ENCODE measurements around the gene TMEM151B.
A peak's percentile ranks its signal among the peaks of the same experiment; 100 is the strongest.

TMEM151B gene

DNA sequence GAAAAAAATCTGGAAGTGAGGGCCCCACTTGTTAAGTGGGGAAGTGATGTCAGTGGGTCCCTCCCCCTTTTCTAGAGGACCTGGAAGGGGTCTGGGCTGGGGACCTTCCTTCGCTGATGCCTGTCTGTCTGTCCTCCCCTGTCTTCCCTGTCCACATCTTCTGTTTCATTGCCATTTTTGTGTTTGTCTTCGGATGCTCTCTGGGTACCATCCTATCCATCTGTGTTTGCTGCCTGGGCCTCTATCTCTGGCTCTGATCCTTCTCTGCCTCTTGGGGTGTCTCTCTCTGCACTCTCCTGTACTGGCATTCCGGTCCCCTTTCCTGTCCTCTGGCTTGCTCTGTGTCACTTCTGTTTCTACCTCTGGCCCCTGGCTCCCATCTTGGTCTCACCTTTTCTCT is 2.3 kb downstream of the TMEM151B start:
- Mint-ChIP-seq H3K27me3 (peaks cover 68% of the 10 kb centered on the region), H3K36me3 (ENCODE audit: low read depth) (no peaks in the 10 kb centered on the region), H3K9me3 (no peaks in the 10 kb centered on the region), H3K27ac (no peak overlapping the region), H3K4me3 (no peak overlapping the region), H3K4me1 (ENCODE audit: low read depth) (peaks cover 19% of the 10 kb centered on the region)

DNA sequence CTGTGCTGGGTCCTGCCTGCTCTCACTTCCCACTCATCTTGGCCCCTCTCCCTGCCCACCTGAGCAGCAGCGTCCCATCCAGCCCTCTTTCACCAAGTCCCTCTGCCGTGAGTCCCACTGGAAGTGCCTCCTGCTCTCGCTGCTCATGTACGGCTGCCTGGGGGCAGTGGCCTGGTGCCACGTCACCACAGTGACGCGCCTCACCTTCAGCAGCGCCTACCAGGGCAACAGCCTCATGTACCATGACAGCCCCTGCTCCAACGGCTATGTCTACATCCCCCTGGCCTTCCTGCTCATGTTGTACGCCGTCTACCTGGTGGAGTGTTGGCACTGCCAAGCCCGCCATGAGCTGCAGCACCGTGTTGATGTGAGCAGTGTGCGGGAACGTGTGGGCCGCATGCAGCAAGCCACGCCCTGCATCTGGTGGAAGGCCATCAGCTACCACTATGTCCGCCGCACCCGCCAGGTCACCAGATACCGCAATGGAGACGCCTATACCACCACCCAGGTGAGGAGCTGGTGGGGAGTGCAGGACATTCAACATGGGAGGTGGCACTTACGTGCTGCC is 2.8 kb downstream of the TMEM151B start:
- Mint-ChIP-seq H3K27ac (no peak overlapping the region), H3K9me3 (no peaks in the 10 kb centered on the region), H3K4me1 (ENCODE audit: low read depth) (peaks cover 19% of the 10 kb centered on the region), H3K36me3 (ENCODE audit: low read depth) (no peaks in the 10 kb centered on the region), H3K4me3 (no peak overlapping the region), H3K27me3 (peaks cover 68% of the 10 kb centered on the region)

DNA sequence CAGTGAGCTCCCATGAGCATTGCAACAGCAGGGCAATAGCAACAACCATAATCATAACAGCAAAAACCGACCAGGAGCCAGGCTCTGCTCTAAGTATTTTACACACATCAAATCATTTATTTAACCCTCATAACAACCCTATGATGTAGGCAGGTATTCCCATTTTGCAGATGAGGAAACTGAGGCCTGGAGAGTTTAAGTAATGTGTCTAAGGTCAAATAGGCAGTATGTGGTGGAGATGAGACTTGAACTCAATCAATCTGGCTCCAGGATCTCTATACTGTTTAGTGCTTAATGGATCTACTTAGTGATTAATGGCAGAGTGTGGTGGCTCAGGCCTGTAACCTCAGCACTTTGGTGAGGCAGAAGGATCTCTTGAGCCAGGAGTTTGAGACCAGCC is 3.4 kb downstream of the TMEM151B start:
- no peak overlapping the region for H3K27ac Mint-ChIP-seq
- H3K9me3 Mint-ChIP-seq = no peaks in the 10 kb centered on the region
- peaks cover 67% of the 10 kb centered on the region for H3K27me3 Mint-ChIP-seq
- no peaks in the 10 kb centered on the region for H3K36me3 Mint-ChIP-seq (ENCODE audit: low read depth)
- peaks cover 19% of the 10 kb centered on the region for H3K4me1 Mint-ChIP-seq (ENCODE audit: low read depth)
- no peak overlapping the region for H3K4me3 Mint-ChIP-seq

DNA sequence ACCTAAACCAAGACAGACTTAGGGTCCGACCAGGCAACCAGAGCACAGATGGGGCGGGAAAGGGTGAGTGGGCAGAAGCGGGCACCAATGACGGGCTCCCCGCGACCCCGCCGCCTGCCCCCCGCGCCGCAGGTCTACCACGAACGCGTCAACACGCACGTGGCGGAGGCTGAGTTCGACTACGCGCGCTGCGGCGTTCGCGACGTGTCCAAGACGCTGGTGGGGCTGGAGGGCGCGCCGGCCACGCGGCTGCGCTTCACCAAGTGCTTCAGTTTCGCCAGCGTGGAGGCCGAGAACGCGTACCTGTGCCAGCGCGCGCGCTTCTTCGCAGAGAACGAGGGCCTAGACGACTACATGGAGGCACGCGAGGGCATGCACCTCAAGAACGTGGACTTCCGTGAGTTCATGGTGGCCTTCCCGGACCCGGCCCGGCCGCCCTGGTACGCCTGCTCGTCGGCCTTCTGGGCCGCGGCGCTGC is 5.1 kb downstream of the TMEM151B start:
- Mint-ChIP-seq H3K27ac (no peak overlapping the region), H3K36me3 (ENCODE audit: low read depth) (no peaks in the 10 kb centered on the region), H3K4me3 (no peak overlapping the region), H3K9me3 (no peaks in the 10 kb centered on the region), H3K27me3 (peaks cover 59% of the 10 kb centered on the region), H3K4me1 (ENCODE audit: low read depth) (peaks cover 8% of the 10 kb centered on the region)

DNA sequence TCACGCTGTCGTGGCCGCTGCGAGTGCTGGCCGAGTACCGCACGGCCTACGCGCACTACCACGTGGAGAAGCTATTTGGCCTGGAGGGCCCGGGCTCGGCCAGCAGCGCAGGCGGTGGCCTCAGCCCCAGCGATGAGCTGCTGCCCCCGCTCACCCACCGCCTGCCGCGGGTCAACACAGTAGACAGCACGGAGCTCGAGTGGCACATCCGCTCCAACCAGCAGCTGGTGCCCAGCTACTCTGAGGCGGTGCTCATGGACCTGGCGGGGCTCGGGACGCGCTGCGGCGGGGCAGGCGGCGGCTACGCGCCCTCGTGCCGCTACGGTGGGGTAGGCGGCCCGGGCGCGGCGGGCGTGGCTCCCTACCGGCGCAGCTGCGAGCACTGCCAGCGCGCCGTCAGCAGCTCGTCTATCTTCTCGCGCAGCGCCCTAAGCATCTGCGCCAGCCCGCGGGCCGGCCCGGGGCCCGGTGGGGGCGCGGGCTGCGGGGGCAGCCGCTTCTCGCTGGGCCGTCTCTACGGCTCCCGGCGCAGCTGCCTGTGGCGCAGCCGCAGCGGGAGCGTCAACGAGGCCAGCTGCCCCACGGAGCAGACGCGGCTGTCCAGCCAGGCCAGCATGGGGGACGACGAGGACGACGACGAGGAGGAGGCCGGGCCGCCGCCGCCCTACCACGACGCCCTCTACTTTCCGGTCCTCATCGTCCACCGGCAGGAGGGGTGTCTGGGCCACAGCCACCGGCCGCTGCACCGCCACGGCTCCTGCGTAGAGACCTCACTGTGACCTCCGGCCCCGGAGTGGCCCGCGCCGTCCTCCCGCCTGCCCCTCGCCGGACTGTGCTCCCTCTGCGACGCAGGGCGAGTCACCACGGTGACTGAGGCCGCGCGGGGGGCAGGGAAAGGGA is 5.7 kb downstream of the TMEM151B start:
- H3K9me3 Mint-ChIP-seq = no peaks in the 10 kb centered on the region
- no peak overlapping the region for H3K4me3 Mint-ChIP-seq
- peaks cover 8% of the 10 kb centered on the region for H3K4me1 Mint-ChIP-seq (ENCODE audit: low read depth)
- H3K36me3 Mint-ChIP-seq (ENCODE audit: low read depth) = no peaks in the 10 kb centered on the region
- no peak overlapping the region for H3K27ac Mint-ChIP-seq
- peaks cover 59% of the 10 kb centered on the region for H3K27me3 Mint-ChIP-seq

DNA sequence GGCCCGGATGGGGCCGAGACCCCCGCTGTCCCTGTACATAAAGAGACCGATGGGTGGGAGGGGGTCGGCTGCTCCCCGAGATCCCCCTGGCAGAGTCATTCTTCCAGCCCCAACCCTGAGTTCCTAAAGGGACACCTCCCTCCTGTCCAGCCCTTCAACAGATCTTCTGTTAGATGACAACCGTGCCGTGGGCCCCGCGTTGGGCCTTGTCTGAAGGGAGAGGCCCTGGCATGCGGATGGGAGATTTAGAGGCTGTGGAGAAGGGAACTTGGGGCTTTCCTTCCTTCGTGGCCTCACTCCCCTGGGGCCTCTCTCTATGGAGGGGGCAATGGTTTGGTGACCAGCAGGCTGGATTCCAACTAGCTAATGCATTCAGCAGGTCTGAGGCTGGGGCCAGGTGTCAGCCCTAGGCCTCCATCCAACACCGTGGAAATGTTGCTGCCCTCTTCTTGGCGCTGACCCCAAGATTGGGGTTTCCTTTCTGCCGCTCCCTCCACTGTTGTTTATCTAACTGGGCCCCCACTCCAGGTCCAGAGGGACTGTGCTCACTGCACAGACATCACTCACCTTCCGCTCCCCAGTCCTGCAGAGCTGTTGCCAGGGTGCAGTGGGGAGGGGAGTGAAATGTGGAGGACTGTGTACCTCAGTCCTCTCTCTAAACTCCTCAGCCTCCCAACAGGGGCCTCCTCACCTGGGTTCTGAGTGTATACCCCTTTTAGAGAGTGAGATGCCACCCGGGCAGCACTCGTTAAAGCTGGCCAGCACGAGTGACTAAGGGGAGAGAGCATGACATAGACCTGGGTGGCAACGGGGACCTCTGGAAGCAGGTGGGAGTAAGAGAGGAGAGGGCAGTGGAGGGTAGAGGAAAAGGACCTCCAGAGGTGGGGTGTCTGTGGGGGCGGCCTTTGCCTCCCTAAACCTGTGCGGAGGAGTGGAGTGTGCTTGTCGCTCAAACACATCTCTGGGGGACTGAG is 6.7 kb downstream of the TMEM151B start:
- Mint-ChIP-seq H3K4me1 (ENCODE audit: low read depth) (peaks cover 4% of the 10 kb centered on the region), H3K27ac (peak overlapping the region; percentile 23), H3K36me3 (ENCODE audit: low read depth) (no peaks in the 10 kb centered on the region), H3K27me3 (peaks cover 50% of the 10 kb centered on the region), H3K9me3 (no peaks in the 10 kb centered on the region), H3K4me3 (no peak overlapping the region)

DNA sequence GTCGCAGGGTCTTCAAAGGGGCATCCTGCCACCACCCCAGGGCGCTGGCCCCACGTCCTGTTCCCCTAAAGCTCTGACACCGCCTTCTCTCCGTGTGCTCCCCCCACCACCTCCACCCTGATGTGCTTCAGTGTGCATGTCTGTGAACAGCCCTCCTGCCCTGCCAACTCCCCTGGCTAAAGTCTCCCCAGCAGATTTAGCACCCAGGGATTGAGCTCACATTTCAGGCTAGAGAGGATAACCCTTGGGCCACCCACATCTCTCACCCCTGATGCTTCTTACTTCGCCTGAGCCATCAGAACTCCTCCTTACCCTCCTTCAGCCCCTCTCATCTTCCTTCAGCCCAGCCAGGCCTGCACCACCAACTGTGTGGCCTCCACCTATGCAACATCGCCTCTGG is 7.5 kb downstream of the TMEM151B start:
- Mint-ChIP-seq H3K27ac (no peak overlapping the region), H3K4me3 (no peak overlapping the region), H3K4me1 (ENCODE audit: low read depth) (peaks cover 4% of the 10 kb centered on the region), H3K27me3 (peaks cover 42% of the 10 kb centered on the region), H3K9me3 (no peaks in the 10 kb centered on the region), H3K36me3 (ENCODE audit: low read depth) (no peaks in the 10 kb centered on the region)

DNA sequence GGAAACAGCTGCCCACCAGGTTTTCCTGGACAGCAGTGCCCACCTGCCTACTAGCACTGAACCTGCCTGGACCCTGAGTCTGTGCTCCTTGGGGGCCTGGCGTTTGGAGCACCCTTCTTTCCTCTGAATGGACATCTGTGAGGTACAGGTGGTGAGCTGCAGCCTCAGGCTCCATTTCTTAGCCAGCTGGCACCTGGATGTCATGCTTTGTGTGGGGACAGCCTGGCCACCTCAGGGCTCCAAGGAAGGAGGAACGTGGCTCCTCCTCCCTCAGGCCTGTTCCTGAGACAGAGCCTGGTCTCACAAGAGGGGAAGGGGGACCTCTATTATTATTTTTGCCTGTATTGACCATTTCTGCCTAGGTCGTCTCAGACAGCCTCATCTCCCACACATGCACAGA is 8.1 kb downstream of the TMEM151B start:
- Mint-ChIP-seq H3K9me3 (no peaks in the 10 kb centered on the region), H3K36me3 (ENCODE audit: low read depth) (no peaks in the 10 kb centered on the region), H3K27ac (no peak overlapping the region), H3K4me1 (ENCODE audit: low read depth) (peaks cover 4% of the 10 kb centered on the region), H3K27me3 (peaks cover 37% of the 10 kb centered on the region), H3K4me3 (no peak overlapping the region)

DNA sequence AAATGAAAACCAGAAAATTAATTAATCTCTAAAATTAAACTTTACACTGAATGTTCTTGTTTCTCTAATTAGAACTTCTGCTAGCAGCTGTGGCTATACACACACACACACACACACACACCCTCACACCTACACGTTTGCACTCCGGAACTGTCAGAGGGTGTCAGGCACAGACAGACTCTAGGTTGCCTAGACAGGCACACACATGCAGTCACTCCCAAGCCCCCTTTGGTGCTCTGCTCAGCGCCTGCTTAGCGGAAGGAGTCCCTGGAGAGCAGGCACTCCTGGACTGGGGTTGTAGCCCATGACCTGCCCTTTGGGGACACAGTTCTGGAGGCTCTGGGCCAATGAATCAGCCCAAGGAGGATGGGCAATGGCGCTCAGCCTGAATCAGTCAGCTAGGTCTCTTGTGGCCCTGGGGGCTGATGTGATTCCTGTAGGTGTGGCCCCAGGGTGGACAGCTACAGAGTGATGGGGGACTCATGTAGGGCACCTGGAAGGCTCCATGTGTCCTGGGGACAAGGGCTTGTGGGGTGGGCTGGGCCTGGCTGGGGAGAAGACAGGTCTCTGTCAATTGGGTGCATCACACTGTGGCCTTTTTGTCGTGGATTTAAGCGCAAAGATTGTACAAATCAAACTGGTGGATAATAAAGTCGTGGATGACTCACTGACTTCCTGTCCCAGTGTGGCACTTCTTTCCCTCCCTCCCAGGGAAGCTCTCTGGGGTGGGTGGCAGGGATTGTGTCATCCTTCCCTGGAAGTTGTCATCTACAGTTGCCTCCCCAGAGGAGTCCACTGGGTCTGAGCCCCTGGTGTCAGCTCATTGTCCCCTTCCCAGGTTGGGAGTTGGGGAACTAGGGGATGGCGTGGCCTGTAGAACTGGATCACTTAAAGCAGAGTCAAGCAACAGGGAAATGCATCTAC is 8.8 kb downstream of the TMEM151B start:
- H3K4me1 Mint-ChIP-seq (ENCODE audit: low read depth) = peaks cover 4% of the 10 kb centered on the region
- H3K27ac Mint-ChIP-seq = no peak overlapping the region
- H3K9me3 Mint-ChIP-seq = no peaks in the 10 kb centered on the region
- H3K27me3 Mint-ChIP-seq = peaks cover 34% of the 10 kb centered on the region
- no peaks in the 10 kb centered on the region for H3K36me3 Mint-ChIP-seq (ENCODE audit: low read depth)
- no peak overlapping the region for H3K4me3 Mint-ChIP-seq

DNA sequence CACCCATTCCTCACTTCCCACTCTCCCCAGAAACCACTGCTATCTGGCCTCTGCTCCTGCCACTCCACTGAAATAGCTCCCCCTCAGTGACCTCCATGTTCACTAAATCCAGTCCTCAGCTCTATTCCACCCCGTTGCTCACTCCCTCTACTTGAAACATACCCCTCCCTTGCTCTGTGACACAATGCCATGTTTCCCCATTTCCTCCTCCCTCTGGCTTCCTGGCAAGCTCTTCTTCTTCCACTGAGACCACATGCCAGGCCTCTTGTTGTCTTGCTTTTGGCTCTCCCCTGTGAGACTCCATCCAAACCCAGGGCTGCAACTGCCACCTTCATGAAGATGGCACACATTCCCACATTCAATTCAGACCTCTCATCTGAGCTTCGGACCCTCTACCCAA is 13.9 kb downstream of the TMEM151B start:
- Mint-ChIP-seq H3K27ac (no peak overlapping the region), H3K9me3 (no peaks in the 10 kb centered on the region), H3K27me3 (peaks cover 35% of the 10 kb centered on the region), H3K36me3 (ENCODE audit: low read depth) (no peaks in the 10 kb centered on the region), H3K4me3 (no peak overlapping the region), H3K4me1 (ENCODE audit: low read depth) (no peaks in the 10 kb centered on the region)

DNA sequence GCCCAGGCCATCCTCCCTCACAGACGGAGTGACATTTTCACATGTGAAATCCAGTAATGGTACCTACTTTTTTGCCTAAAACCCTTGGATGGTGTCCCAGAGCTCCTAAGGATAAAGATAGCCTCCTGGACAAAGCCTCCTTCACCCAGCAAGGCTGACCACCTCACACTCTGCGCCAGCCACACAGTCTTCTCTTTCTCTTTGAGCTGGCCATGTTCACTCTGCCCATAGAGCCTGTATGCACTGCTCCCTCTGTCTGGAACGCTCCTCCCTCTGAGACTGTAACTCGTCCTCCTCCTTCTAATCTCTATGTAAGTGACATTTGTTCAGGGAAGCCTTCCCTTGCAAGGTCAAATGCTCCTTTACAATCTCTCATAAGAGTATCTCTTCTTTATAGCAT is 14.6 kb downstream of the TMEM151B start:
- Mint-ChIP-seq H3K27me3 (peaks cover 35% of the 10 kb centered on the region), H3K36me3 (ENCODE audit: low read depth) (no peaks in the 10 kb centered on the region), H3K4me1 (ENCODE audit: low read depth) (no peaks in the 10 kb centered on the region), H3K4me3 (no peak overlapping the region), H3K27ac (no peak overlapping the region), H3K9me3 (no peaks in the 10 kb centered on the region)

DNA sequence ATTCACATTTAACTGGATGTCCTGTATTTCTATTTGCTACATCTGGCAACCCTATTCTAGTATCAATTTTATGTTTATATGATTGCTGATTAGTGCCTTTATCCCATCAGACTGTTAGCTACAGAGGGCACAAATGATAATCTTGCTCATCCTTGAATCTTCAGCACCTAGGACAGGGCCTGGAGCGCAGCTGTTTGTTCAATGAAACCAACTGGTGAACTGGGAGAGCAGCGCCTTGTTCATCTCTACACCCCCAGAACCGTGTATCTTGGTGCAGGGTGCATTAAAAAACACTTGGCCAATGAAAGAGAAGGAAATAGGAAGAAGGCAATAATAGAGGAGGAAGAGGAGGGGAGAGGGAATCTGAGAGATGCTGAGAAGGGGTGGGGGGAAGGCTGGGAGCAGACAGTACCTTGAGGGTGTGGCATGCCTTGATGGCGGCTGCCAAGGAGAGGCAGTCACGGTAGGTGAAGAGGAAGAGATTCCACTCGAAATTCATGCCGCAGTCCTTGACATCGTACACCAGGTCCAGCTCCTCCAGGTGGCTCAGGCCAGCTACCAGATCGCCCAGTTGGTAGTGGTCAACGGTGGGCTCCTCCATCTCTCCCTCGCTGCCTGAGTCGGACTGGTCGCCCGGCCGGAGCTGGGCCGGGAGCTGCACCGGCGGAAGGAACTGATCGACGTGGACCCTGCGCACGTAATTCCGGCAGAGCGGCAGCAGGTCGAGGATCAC is 15.5 kb downstream of the TMEM151B start:
- Mint-ChIP-seq H3K9me3 (no peaks in the 10 kb centered on the region), H3K4me3 (no peak overlapping the region), H3K27me3 (peaks cover 41% of the 10 kb centered on the region), H3K27ac (no peak overlapping the region), H3K36me3 (ENCODE audit: low read depth) (no peaks in the 10 kb centered on the region), H3K4me1 (ENCODE audit: low read depth) (no peaks in the 10 kb centered on the region)

DNA sequence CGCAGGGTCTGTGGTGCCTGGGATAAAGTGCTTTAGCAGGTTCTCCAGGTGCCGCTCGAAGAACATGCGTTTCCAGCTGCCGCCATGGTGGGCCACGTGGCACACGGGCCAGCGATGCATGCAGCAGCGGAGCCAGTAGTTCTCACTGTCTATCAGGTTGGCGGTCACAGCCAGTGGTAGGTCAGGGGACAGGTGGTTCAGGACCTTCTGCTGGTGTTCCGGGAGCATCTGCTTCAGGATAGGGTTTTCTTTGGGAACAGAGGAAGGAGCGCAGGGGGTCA is 16.0 kb downstream of the TMEM151B start:
- no peaks in the 10 kb centered on the region for H3K4me1 Mint-ChIP-seq (ENCODE audit: low read depth)
- H3K27ac Mint-ChIP-seq = no peak overlapping the region
- peaks cover 46% of the 10 kb centered on the region for H3K27me3 Mint-ChIP-seq
- no peaks in the 10 kb centered on the region for H3K36me3 Mint-ChIP-seq (ENCODE audit: low read depth)
- no peak overlapping the region for H3K4me3 Mint-ChIP-seq
- no peaks in the 10 kb centered on the region for H3K9me3 Mint-ChIP-seq

DNA sequence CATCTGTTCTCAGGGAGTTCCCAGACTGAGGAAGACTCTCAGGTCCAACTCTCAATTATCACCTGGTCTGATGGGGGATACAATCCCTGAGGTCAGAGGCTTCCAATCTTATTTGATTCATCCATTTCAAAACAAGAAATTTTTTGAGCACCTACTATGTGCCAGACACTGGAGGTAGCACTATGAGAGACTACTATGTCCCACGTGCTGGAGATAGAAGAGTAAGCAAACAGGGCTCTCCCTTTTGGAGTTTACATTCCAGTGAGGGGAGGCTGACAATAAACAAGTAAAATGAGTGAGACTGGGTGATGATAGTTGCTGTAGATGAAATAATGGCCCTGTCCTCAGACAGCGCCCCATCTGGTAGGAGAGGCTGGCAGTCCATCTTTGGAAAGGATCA is 16.5 kb downstream of the TMEM151B start:
- Mint-ChIP-seq H3K27me3 (peaks cover 50% of the 10 kb centered on the region), H3K9me3 (no peaks in the 10 kb centered on the region)

More for the DNA sequence above, 16.5 kb downstream of the TMEM151B start:
- Mint-ChIP-seq H3K4me1 (ENCODE audit: low read depth) (no peaks in the 10 kb centered on the region), H3K36me3 (ENCODE audit: low read depth) (no peaks in the 10 kb centered on the region), H3K27ac (no peak overlapping the region), H3K4me3 (no peak overlapping the region)

Measured in stimulated activated naive CD8-positive, alpha-beta T cell treated with anti-CD3 and anti-CD28 coated beads, Interleukin-15, Interleukin-2, amounts not matched to agents 100 ng/mL and 50 ng/mL, for 24 hours (primary cell).